Right ventricle myocardium inferior (tissue), 1 donor: Measurements from ENCODE around the gene SEC11A. TPM values are rescaled to one million over a fixed set of nuclear protein-coding genes. Genes with fewer than 3 reads are reported as not detected.
A peak's percentile ranks its signal among the peaks of the same experiment; 100 is the strongest.
"Not testable (repeated sequence)": the region's sequence is repeated elsewhere in the genome, so short reads cannot be mapped to it uniquely, and the experiment has no call there.

Experiments
- ATAC-seq: fragments of 200-7000 bp; cut with Tn5 transposase; one replicate; pipeline ENCODE4 v1.9.1; 2020; ENCODE audit warnings: mild to moderate bottlenecking, moderate library complexity
- DNase-seq: peaks from one replicate; pipeline ENCODE4 v3.0.0; 2021; ENCODE audit errors: missing footprints
- intact Hi-C: fragments of 100-400 bp; cut with DNase I; formaldehyde crosslinking; loops from one replicate; pipeline ENCODE4 v1.11.0; 2022
- total RNA-seq: library from RNA; stranded (reverse); fragmentation: NEBNext Ultra II Directional; extraction: Animal tissue kit (Norgen Biotek cat#: 25700); gene quantifications from one replicate; pipeline ENCODE4 v1.2.1, GENCODE V29; 2021
- donor health status: DM: no; HTN: yes; CAD: no; lungs with severe emphysema.

The SEC11A gene
- total RNA-seq, 1 donor from 2014 or later: 84.7 TPM

DNA sequence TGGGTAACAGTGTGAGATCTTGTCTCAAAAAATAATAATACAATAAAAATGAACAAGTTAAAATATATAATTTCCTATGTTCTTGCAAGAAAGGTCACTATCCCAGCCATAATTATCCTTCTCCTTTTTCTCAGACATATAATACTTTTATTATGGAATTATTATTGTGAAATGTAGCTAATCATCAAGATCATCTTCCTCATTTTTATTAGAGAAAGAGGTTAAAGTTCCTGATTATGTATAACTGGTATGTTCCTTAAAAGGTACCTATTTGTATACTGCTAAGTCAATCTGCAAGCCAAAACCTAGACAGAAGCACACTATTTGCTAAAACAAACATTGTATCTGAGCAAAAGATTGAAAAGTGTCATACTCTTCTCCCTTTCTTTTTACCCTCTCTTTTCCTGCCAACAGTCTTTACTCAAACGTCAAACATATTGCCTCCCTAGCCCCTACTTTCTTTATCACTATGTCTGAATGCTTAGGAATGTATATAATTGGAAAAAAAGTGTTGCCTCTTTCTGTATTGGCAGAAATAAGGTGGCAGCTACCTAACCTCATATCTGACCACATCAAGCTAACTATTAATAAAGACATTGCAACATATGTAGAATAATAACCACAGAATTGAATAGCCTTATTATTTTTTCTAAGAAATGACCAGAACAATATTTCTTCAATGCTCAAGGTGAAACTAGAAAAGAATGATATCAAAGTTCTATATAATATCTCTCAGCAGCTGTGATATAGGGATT is 18.5 kb downstream of the SEC11A start:
- no peak for DNase-seq
- intact Hi-C loops: no loop called here
- ATAC-seq: no peak

DNA sequence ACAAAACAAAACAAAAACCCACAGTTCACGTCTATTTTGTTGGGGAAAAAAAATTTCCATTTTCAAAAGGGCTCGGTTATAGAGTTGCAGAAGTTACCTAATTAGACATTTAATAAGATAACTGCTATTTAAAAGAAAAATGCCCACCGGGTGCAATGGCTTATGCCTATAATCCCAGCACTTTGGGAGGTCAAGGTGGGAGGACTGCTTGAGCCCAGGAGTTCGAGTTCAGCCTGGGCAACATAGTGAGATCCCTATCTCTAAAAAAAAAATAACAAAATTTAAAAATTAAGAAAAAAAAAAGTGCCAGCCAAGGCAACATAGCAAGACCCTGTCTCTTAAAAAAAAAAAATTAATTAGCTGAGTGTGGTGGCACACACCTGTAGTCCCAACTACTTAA is 19.2 kb downstream of the SEC11A start:
- DNase-seq (no peak), ATAC-seq (no peak)
- intact Hi-C loops: no loop called here

DNA sequence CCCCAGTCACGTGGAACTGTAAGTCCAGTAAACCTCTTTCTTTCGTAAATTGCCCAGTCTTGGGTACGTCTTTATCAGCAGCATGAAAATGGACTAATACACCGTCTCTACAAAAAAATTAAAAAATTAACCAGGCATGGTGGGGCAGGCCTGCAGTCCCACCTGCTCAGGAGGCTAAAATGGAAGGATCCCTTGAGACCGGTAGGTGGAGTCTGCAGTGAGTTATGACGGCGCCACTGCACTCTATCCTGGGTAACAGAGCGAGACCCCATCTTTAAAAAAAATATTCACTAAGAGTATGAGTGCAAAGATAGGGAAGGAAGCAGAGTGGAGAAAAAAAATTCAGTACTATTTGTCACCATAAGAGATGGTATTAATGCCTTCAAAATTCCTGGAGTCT is 25.6 kb downstream of the SEC11A start:
- intact Hi-C loops: no loop called here
- no peak for DNase-seq
- no peak for ATAC-seq

DNA sequence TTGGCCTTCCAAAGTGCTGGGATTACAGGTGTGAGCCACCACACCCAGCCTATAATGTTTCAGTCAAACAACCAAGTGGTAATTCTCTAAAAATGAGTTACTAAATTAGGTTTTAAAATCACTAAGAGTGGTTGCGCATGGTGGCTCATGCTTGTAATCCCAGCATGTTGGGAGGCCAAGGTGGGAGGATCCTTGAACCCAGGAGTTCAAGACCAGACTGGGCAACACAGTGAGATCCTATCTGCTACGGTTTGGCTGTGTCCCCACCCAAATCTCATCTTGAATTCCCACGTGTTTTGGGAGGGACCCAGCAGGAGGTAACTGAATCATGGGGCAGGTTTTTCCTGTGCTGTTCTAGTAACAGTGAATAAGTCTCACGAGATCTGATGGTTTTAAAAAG is 26.1 kb downstream of the SEC11A start:
- DNase-seq (no peak), ATAC-seq (no peak)
- intact Hi-C loops: no loop called here

DNA sequence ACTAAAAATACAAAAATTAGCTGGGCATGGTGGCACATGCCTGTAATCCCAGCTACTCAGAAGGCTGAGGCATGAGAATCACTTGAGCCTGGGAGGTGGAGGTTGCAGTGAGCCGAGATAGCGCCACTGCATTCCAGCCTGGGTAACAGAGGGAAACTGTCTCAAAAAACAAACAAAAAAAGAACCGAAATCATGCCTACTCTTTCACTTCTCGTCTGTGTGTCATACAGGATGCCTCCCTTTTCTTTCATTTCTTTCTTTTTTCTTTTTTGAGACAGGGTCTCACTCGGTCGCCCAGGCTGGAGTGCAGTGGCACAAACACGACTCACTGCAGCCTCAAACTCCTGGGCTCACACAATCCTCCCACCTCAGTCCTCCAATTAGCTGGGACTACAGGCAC is 29.5 kb downstream of the SEC11A start:
- DNase-seq, ATAC-seq, intact Hi-C loops: not testable (repeated sequence)

DNA sequence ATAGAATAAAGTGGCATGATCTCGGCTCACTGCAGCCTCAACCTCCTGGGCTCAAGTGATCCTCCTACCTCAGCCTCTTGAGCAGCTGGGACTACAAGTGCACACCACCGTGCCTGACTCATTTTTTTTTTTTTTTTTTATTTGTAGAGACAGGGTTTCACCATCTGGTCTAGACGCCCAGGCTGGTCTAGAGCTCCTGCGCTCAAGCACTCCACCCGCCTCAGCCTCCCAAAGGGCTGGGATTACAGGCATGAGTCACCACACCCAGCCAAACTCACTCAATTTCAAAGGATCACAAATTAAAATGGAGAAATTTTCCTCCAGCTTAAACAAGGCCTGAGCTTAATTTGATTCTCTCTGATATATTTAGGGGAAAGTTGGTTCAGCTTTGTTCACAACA is 30.6 kb downstream of the SEC11A start:
- ATAC-seq (peak; percentile 85), DNase-seq (peak; percentile 78)
- intact Hi-C loops: no loop called here

DNA sequence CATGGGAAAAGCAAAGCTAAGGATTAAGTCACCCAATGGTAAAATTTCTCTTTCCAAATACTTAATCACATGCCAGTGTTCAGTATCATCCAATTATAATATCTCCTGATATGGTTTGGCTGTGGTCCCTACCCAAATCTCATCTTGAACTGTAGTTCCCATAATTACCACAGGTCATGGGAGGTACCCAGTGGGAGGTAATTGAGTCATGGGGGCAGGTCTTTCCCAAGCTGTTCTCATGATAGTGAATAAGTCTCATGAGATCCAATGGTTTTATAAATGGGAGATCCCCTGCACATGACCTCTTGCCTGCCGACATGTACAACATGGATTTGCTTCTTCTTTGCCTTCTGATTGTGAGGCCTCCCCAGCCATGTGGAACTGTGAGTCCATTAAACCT is 31.8 kb downstream of the SEC11A start:
- DNase-seq (no peak), ATAC-seq (no peak)
- intact Hi-C loops: no loop called here

DNA sequence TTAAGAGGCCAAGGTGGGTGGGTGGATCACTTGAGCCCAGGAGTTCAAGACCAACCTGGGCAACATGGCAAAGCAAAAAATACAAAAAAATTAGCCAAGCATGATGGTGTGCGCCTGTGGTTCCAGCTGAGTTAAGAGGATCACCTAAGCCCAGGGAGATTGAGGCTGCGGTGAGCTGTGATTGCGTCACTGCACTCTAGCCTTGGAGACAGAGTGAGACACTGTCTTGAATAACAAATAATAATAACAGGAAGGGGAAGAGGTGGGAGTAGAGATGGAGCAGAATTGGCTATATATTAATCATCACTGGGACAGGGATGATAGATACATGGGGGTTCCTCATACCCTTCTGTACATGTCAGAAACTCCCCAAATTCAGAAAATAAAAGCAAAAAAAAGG is 34.1 kb downstream of the SEC11A start:
- ATAC-seq (no peak), DNase-seq (no peak)
- intact Hi-C loops: no loop called here

DNA sequence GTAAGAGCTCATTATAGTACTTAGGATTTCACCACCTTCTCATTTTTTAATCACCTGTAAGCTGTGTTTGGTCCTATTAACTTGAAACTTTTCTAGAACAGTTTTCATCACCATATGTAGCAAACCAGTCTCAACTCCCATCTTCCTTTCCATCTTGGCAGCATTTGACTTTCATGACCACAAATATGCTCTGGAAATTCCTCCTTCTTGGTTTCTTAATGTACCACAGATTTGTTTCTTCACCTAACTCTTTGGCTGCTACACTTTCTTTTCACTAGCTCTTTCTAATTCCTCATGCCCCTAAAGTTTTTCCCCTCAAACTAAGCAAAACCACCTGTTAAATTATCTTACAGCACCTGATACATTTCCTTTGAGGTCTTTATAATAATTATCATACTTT is 44.7 kb downstream of the SEC11A start:
- ATAC-seq (no peak), DNase-seq (no peak)

DNA sequence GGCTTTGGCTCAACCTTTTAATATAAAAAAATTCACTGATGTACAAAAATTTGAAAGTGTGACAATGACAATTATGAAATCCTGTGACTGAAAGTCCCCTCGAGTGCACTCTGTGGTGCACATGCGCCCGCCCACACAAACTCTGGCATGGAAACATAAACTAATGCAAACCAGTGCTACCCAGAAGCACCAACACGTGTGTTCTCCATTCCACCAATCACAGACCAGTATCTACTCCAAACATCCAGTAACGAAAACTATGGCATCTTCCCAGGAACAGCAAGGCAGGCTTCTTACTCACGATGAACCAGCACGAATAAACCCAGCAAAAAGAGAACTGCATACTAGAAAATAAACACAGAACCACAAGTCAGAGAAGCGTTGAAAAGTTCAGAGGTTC is 46.2 kb downstream of the SEC11A start:
- DNase-seq: no peak
- intact Hi-C loops: no loop called here
- ATAC-seq: no peak

More for the DNA sequence above, 44.7 kb downstream of the SEC11A start:
- intact Hi-C loops: no loop called here

DNA sequence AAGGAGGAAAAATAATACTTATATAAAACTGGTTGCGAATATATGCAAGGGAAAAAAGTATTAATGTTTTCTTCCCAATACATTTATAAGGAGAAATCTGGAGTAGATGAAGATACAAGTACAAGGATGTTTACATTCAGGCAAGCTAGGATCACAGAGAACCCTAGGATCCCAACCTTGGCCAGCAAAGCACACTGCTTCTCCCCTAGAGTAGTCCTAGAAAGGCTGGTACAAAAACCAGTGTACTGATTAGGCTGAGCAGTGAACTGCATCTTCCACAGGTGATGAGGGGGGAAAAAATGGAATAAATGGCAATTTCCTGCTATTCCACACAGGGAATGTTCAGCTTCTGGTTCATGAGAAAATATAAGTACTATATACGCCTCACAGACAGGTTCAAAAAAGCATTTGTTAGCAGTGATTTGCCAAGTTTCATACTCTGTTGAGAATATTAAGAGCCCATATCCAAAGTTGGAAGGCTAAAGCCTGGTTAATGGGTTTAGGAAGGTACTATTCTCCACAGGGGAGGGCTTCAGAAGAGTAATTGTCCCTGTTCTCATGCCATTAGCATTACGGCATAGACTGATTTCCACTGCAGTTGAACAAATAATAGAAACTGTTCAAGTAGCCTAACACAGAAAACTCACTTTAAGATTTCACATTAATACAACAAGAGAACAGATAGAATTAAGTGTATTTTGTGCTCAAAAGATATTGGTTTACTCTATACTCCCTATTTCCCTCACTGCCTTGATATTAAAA is 47.5 kb downstream of the SEC11A start:
- ATAC-seq (no peak), DNase-seq (no peak)
- intact Hi-C loops: no loop called here

DNA sequence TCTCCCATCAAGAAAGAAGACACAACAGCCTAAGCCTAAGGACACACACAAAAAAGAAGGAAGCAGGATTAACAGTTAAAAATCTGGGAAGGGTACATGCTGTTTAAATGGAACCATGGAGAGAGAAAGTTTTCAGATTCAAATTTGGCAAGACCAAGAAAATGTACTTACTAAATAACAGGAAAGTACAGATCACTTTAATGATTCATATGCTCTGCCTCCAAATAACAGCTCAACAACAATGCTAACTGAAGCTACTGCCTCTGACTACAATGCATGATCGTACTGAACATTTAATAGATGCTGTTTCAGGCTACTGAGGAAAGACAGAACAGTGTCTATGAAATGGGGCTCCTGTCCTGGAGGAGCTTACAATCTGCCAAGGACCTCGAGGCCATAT is 49.6 kb downstream of the SEC11A start:
- intact Hi-C loops: no loop called here
- ATAC-seq: no peak
- DNase-seq: no peak

DNA sequence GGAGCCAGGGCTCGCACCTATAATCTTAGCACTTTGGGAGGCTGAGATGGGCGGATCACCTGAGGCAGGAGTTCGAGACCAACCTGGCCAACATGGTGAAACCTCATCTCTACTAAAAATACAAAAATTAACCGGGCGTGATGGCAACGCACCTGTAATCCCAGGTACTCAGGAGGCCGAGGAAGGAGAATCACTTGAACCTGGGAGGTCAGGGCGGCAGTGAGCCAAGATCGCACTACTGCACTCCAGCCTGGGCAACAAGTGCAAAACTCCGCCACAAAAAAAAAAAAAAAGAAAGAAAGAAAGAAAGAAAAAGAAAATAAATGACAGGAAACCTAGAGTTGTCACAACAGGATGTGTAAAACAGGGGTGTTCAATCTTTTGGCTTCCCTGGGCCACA is 54.9 kb downstream of the SEC11A start:
- ATAC-seq: no peak
- intact Hi-C loops: no loop called here
- DNase-seq: no peak

DNA sequence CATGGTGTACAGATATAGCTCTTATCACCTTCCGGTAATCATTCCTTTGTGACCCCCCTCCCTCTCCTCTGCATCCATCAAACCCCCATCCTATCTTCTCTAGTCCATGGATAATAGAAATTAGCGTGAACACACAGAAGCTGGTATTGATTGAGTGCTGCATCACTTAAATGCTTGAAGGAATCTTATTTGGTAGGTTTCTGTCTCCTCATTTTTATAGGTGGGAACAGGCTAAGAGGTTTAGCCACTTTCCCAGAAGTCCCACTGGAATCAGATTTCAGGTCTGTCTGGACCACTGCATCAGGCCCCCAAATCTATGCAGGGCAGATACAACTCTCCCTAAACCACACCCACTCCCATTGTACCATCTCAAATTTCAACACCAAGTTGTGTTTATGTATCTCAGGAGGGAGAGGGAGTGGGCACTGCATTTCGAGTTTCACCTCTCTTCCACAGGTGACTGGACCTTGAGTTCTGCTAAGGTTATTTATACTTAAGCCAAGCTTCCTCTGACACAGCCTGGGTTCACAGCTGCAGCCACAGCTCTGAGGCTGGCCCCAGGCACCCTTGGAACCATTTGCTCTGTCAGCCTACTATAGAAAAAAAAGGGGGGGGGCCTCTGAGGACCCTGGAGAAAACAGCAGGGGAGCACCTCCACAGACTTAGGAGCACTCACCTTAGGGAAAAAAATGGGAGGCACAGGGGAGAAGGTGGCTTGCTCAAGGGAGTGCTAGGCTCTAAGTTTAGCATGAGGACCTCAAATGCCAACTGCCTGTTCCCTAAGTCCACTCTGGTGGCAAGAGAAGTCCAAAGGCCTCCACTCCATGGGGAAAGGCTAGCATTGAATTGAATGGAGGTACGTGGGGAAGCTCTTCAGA is 55.8 kb downstream of the SEC11A start:
- no peak for DNase-seq
- intact Hi-C loops: loop anchor here (5.0 kb wide), 3 partner anchors 42 to 157 kb away; partner anchors contain the start of genes ALPK3 and SEC11A

DNA sequence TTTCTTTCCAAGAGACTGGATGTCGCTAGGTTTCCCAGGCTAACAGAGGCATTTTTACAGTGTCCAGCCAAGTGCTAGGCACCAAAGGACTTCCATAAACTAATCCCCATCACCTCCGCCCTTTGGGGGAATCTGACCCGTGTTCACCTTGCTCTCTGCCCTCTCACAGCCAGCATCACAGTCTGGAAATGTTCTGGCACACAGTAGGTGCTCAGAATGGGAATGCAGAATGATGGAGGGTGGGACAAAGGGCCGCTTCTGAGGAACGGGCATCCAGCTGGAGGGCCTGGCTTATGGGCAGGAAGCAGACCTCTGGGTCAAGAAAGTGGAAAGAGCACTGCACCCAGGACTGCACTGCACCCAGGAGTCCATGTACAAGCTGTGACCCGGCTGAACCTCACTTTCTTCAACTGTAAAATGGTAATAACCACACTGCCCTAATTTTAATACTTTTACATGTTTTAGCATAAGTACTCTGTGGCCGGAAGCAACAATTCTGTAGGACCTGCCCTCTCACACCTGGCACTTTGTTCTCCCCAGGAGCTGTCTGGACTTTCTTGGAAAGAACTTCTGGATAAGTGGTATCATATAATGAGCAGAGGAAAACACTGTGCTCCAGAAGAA is 57.0 kb downstream of the SEC11A start:
- ATAC-seq: no peak
- no peak for DNase-seq
- intact Hi-C loops: loop anchor here (5.0 kb wide), 3 partner anchors 43 to 158 kb away; partner anchors contain the start of genes ALPK3 and SEC11A

More for the DNA sequence above, 55.8 kb downstream of the SEC11A start:
- no peak for ATAC-seq

DNA sequence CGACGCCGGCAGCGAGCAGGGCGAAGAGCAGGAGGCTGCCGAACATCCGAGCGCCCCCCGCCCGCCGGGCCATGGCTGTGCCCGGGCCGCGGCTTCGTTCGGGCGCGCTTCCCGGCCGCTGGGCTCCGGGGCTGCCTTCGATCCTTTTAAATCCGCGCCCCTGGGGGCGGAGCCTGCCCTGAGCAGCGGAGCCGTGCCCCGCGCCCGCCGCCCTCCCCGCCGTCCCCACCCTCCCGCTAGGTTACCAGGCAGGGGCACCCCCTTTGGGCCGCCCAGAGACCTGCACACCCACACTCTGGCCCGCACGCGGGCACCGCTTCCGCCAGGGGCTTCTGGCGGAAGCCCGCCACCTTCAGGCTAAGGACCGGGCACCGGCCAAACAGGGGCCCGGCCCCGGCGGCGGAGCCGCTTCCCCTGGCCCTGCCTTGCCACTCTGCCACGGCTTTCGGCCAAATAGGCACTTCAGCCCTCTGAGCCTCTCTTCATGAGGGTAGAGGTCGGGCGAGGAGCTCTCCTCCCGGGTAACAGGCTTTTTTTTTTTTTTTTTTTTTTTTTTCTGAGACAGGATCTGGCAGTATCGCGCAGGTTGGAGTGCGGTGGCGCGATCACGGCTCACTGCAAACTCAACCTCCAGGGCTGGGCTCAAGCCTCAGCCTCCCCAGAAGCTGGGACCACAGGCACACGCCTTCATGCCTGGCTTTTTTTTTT is 57.7 kb downstream of the SEC11A start, which contains the start of gene NMB:
TSS of gene NMB (minus strand) at position 120 of the 708 bp plus-strand sequence. CDS start at position 73, 47 bp downstream.
- ATAC-seq (peak; percentile 65), DNase-seq (peak; percentile 88)
- intact Hi-C loops: loop anchor here (5.0 kb wide), 3 partner anchors 44 to 159 kb away; partner anchors contain the start of genes ALPK3 and SEC11A

DNA sequence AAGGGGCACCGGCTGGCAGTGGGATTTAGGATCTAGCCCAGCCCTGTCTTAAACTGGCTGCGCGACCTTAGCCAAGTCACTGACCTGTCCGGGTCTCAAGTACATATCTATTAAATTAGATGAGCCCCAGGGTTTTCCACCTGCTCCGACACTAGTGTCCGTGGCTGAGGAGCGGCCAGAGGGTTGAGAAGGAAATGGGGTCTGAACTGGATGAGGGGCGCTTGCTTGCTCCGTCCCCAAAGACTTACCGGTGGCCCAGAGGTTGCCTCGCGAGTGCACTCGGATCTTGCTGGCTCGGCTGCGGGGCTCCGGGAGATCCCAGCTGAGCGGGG is 58.2 kb downstream of the SEC11A start:
- ATAC-seq: no peak
- DNase-seq: no peak
- intact Hi-C loops: loop anchor here (5.0 kb wide), 3 partner anchors 45 to 160 kb away; partner anchors contain the start of genes ALPK3 and SEC11A

DNA sequence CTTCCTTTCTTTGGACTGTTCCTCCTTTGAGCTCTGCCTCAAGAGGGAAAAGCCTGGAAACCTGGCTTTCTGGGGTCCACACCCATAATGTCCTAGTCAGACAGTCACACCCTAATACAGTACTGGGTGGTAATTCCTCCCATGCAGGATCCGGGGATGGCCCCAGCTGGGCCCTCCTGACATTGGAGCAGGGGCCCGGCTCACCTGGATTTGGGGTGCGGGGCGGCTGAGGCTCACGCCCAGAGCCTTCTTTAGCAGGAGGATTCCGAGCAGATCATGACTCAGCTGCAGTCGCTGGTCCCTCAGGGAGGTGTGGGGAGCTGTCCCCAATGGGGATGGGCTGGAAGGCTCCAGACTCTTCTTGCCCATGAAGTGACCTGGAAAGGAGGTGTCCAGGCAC is 59.0 kb downstream of the SEC11A start:
- intact Hi-C loops: loop anchor here (5.0 kb wide), 3 partner anchors 45 to 160 kb away; partner anchors contain the start of genes ALPK3 and SEC11A

More for the DNA sequence above, 59.0 kb downstream of the SEC11A start:
- peak; percentile 67 for DNase-seq
- ATAC-seq: no peak
